Measurements from ENCODE around the gene ZNF438. TPM values are rescaled to one million over a fixed set of nuclear protein-coding genes. Genes with fewer than 3 reads are reported as not detected.
"Not testable (repeated sequence)": the region's sequence is repeated elsewhere in the genome, so short reads cannot be mapped to it uniquely, and the experiment has no call there.

Gene ZNF438
- polyA plus RNA-seq, 12 donors = 12.7 to 19.7 (median 15.1) TPM; not detected in 1

GRCh38 chr10:30990351-30990750 is 41.3 kb downstream of the ZNF438 start:
- no peak for DNase-seq

GRCh38 chr10:30988831-30989435 is 42.7 kb downstream of the ZNF438 start:
- DNase-seq = no peak

GRCh38 chr10:30987463-30987862 is 44.2 kb downstream of the ZNF438 start:
- DNase-seq = no peak

- DNase-seq = no peak
Observed at GRCh38 chr10:30986053-30986555, 45.6 kb downstream of the ZNF438 start.

GRCh38 chr10:30985512-30985911 is 46.2 kb downstream of the ZNF438 start:
- no peak for DNase-seq

GRCh38 chr10:30984563-30985328 is 46.9 kb downstream of the ZNF438 start:
- DNase-seq = no peak

GRCh38 chr10:30983209-30983608 is 48.5 kb downstream of the ZNF438 start:
- DNase-seq = not testable (repeated sequence)

- peak; percentile 57 for DNase-seq
Observed at GRCh38 chr10:30980951-30981616, 50.6 kb downstream of the ZNF438 start.

GRCh38 chr10:30979956-30980355 is 51.7 kb downstream of the ZNF438 start:
- DNase-seq = no peak

GRCh38 chr10:30978843-30979242 is 52.8 kb downstream of the ZNF438 start:
- no peak for DNase-seq

GRCh38 chr10:30977385-30977784 is 54.3 kb downstream of the ZNF438 start:
- no peak for DNase-seq

- no peak for DNase-seq
Observed at GRCh38 chr10:30974773-30975415, 56.8 kb downstream of the ZNF438 start.

- DNase-seq = no peak
Observed at GRCh38 chr10:30974355-30974754, 57.3 kb downstream of the ZNF438 start.

- DNase-seq = no peak
Observed at GRCh38 chr10:30973737-30974136, 57.9 kb downstream of the ZNF438 start.

GRCh38 chr10:30970760-30971460 is 60.8 kb downstream of the ZNF438 start:
- no peak for DNase-seq

GRCh38 chr10:30968711-30969110 is 63.0 kb downstream of the ZNF438 start:
- no peak for DNase-seq

- DNase-seq = peak; percentile 82
Observed at GRCh38 chr10:30967650-30968410, 63.8 kb downstream of the ZNF438 start.

- no peak for DNase-seq
Observed at GRCh38 chr10:30963992-30964930, 67.4 kb downstream of the ZNF438 start.

- no peak for DNase-seq
Observed at GRCh38 chr10:30962522-30962921, 69.1 kb downstream of the ZNF438 start.

- no peak for DNase-seq
Observed at GRCh38 chr10:30959836-30960210, 71.8 kb downstream of the ZNF438 start.
